ENCODE measurements around the gene ATP6AP2.

- no peak for TF ChIP-seq CTCF (IDR thresholded peaks at IDR 0.05; ENCODE audit: low read depth, low read length, poor library complexity, severe bottlenecking)
- no peak for TF ChIP-seq EZH2phosphoT487 (IDR thresholded peaks at IDR 0.05; ENCODE audit: borderline replicate concordance, low read length)
Observed at GRCh38 chrX:40652664-40653063, 71.9 kb downstream of the ATP6AP2 start.
